ENCODE results near the gene NUPR2.
"Not testable (repeated sequence)": the region's sequence is repeated elsewhere in the genome, so short reads cannot be mapped to it uniquely, and the experiment has no call there.

Gene NUPR2

GRCh38 chr7:56121440-56121839, 5.2 kb upstream of the NUPR2 start:
- CTCF ChIA-PET = no interaction called here
- no peak overlapping the region for H3K4me3 ChIP-seq (ENCODE audit: low read depth, low read length)

GRCh38 chr7:56112244-56112643, 4.0 kb downstream of the NUPR2 start:
- POLR2A ChIA-PET; H3K4me3 ChIP-seq (ENCODE audit: low read depth, low read length); DNase-seq (ENCODE audit: low read depth, low spot score); CTCF ChIA-PET: not testable (repeated sequence)

More at GRCh38 chr7:56121440-56121839, 5.2 kb upstream of the NUPR2 start:
- POLR2A ChIA-PET = no interaction called here
- TF ChIP-seq CTCF (IDR thresholded peaks at IDR 0.05; ENCODE audit: insufficient read depth, low read length, missing control alignments) = no peak
- no peak for DNase-seq (ENCODE audit: low read depth, low spot score)

- H3K4me3 ChIP-seq (ENCODE audit: low read depth, low read length) = no peak overlapping the region
- no peak for TF ChIP-seq CTCF (IDR thresholded peaks at IDR 0.05; ENCODE audit: insufficient read depth, low read length, missing control alignments)
- CTCF ChIA-PET = no interaction called here
- POLR2A ChIA-PET = no interaction called here
- no peak for DNase-seq (ENCODE audit: low read depth, low spot score)
These were observed 5.6 kb downstream of the NUPR2 start for GRCh38 chr7:56110611-56111010.

- POLR2A ChIA-PET = no interaction called here
- no peak for TF ChIP-seq CTCF (IDR thresholded peaks at IDR 0.05; ENCODE audit: insufficient read depth, low read length, missing control alignments)
- CTCF ChIA-PET = interaction anchor here (1.3 kb wide), 1 partner anchor 34 kb away, joined by 4 read pairs; no protein-coding TSS in a partner anchor
- no peak overlapping the region for H3K4me3 ChIP-seq (ENCODE audit: low read depth, low read length)
- DNase-seq (ENCODE audit: low read depth, low spot score) = no peak
These were observed 8.3 kb downstream of the NUPR2 start for GRCh38 chr7:56107954-56108258.

- TF ChIP-seq CTCF (IDR thresholded peaks at IDR 0.05; ENCODE audit: insufficient read depth, low read length, missing control alignments) = no peak
- DNase-seq (ENCODE audit: low read depth, low spot score) = peak; percentile 93
- ChIA-PET POLR2A (interaction anchor here (0.6 kb wide), 1 partner anchor 600 kb away, joined by 3 read pairs; no protein-coding TSS in a partner anchor), CTCF (interaction anchor here (1.3 kb wide), 1 partner anchor 32 kb away, joined by 5 read pairs; no protein-coding TSS in a partner anchor)
- H3K4me3 ChIP-seq (ENCODE audit: low read depth, low read length) = peak within 1 kb of the TSS; percentile 93
These were observed 9.8 kb downstream of the NUPR2 start, which contains the start of gene CHCHD2 for GRCh38 chr7:56106108-56107073. Gene CHCHD2 (minus strand): TSS chr7:56106476. CDS start chr7:56106413, 63 bp downstream.

GRCh38 chr7:56105508-56105907, 10.7 kb downstream of the NUPR2 start:
- peak overlapping the region; percentile 93 for H3K4me3 ChIP-seq (ENCODE audit: low read depth, low read length)
- CTCF ChIA-PET = interaction anchor here (1.3 kb wide), 1 partner anchor 31 kb away, joined by 5 read pairs; no protein-coding TSS in a partner anchor
- POLR2A ChIA-PET = no interaction called here
- no peak for TF ChIP-seq CTCF (IDR thresholded peaks at IDR 0.05; ENCODE audit: insufficient read depth, low read length, missing control alignments)
- DNase-seq (ENCODE audit: low read depth, low spot score) = peak; percentile 41

- CTCF ChIA-PET = interaction anchor here (1.2 to 1.3 kb wide), 2 partner anchors 11 to 139 kb away, joined by 3 read pairs; partner anchors contain the start of genes NIPSNAP2 and PHKG1
- POLR2A ChIA-PET = interaction anchor here (0.7 kb wide), 1 partner anchor 740 kb away, joined by 3 read pairs; no protein-coding TSS in a partner anchor
- H3K4me3 ChIP-seq (ENCODE audit: low read depth, low read length); DNase-seq (ENCODE audit: low read depth, low spot score): not testable (repeated sequence)
These were observed 12.1 kb downstream of the NUPR2 start for GRCh38 chr7:56104138-56104537.
